NCI-H345 treated with DMSO at 0.1 percent for 48 hours (cell line): ENCODE data around the gene MYCBPAP.

Experiments
- DNase-seq: peaks from one replicate; lab custom pipeline; 2025; ENCODE audit not compliant: unreplicated experiment; lab: John Stamatoyannopoulos, UW

MYCBPAP gene

GRCh38 chr17:50550661-50551432 lies 42.6 kb downstream of the MYCBPAP start:
- DNase-seq = peak; percentile 7

GRCh38 chr17:50551433-50551815 lies 43.2 kb downstream of the MYCBPAP start:
- DNase-seq = no peak

GRCh38 chr17:50551884-50552283 lies 43.6 kb downstream of the MYCBPAP start:
- no peak for DNase-seq

- DNase-seq = no peak
These were observed 46.0 kb downstream of the MYCBPAP start for GRCh38 chr17:50554201-50554600.

GRCh38 chr17:50556803-50557202 lies 48.6 kb downstream of the MYCBPAP start:
- DNase-seq = peak; percentile 62

GRCh38 chr17:50557630-50558029 lies 49.4 kb downstream of the MYCBPAP start:
- DNase-seq = no peak

- no peak for DNase-seq
These were observed 49.9 kb downstream of the MYCBPAP start for GRCh38 chr17:50558091-50558490.

GRCh38 chr17:50558581-50558940 lies 50.3 kb downstream of the MYCBPAP start:
- DNase-seq = no peak

- DNase-seq = no peak
These were observed 50.8 kb downstream of the MYCBPAP start for GRCh38 chr17:50558941-50559614.

GRCh38 chr17:50559674-50560184 lies 51.5 kb downstream of the MYCBPAP start:
- no peak for DNase-seq

- peak; percentile 67 for DNase-seq
These were observed 52.1 kb downstream of the MYCBPAP start, which contains the start of gene CACNA1G for GRCh38 chr17:50560185-50560824. CACNA1G (plus strand) TSS chr17:50560715; CDS start chr17:50561460, 745 bp downstream.

GRCh38 chr17:50560931-50561745 lies 52.9 kb downstream of the MYCBPAP start:
- no peak for DNase-seq

GRCh38 chr17:50561746-50562141 lies 53.5 kb downstream of the MYCBPAP start:
- DNase-seq = no peak

GRCh38 chr17:50562242-50563091 lies 54.2 kb downstream of the MYCBPAP start:
- no peak for DNase-seq

- no peak for DNase-seq
These were observed 54.9 kb downstream of the MYCBPAP start for GRCh38 chr17:50563092-50563511.

GRCh38 chr17:50564916-50565315 lies 56.7 kb downstream of the MYCBPAP start:
- DNase-seq = no peak

GRCh38 chr17:50565402-50566350 lies 57.4 kb downstream of the MYCBPAP start:
- DNase-seq = no peak

GRCh38 chr17:50566886-50567285 lies 58.6 kb downstream of the MYCBPAP start:
- no peak for DNase-seq

GRCh38 chr17:50568659-50569058 lies 60.4 kb downstream of the MYCBPAP start:
- no peak for DNase-seq
